HUES48 (cell line): ENCODE results near the gene SIRT7.
A peak's percentile ranks its signal among the peaks of the same experiment; 100 is the strongest.
"Not testable (repeated sequence)": the region's sequence is repeated elsewhere in the genome, so short reads cannot be mapped to it uniquely, and the experiment has no call there.

Source experiments
- H3K27ac ChIP-seq: one replicate; pipeline ENCODE4 v1.7.0; 2013; ENCODE audit warnings: low read depth, low read length, inconsistent platforms
- H3K27me3 ChIP-seq: 2 replicates; pipeline ENCODE4 v1.6.1; 2013; ENCODE audit warnings: mild to moderate bottlenecking, low read length; ENCODE audit not compliant: control insufficient read depth, insufficient read depth
- H3K36me3 ChIP-seq: 2 replicates; pipeline ENCODE4 v1.6.1; 2013; ENCODE audit warnings: low read length; ENCODE audit not compliant: control insufficient read depth, insufficient read depth
- H3K4me1 ChIP-seq: 2 replicates; pipeline ENCODE4 v1.6.1; 2013; ENCODE audit warnings: mild to moderate bottlenecking, low read length; ENCODE audit not compliant: control insufficient read depth, insufficient read depth
- H3K4me3 ChIP-seq: 2 replicates; pipeline ENCODE4 v1.5.1; 2013; ENCODE audit warnings: mild to moderate bottlenecking, low read depth, low read length
- H3K9ac ChIP-seq: 2 replicates; pipeline ENCODE4 v1.6.1; 2013; ENCODE audit warnings: mild to moderate bottlenecking, low read depth, low read length, moderate library complexity
- H3K9me3 ChIP-seq: 2 replicates; pipeline ENCODE4 v1.6.1; 2013; ENCODE audit warnings: low read length; ENCODE audit not compliant: control insufficient read depth, insufficient read depth

The SIRT7 gene

DNA sequence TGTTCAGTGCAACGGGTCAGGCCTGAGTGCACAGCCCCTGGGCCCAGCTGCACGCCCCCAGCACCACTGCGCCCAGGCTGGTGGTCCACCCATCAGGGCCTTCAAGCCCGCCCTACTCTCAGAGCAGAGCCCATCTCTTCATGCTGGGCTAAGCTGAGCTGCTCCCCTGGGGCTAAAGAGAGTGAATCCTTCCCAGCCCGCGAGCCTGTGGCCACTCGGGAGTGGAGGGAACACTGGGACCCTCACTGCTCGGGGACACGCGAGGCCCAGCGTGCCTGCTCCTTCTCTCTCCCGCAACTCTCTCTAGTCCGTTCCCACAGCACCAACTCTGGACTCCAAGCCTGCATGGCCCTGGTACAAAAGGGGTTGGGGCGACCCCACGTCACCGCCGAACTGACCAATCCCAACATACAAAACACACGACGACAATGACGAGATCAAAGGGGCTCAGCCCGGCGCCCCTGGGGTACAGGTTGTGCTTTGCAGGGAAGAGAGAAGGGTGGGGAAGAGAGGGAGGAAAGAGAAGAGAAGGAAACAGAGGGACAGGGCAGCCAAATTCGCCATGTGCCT, 4.1 kb upstream of the SIRT7 start:
- H3K4me3 ChIP-seq: no peak overlapping the region
- no peak overlapping the region for H3K9ac ChIP-seq
- peaks cover 39% of the 10 kb centered on the region for H3K36me3 ChIP-seq

GRCh38 chr17:81921537-81921862, 3.5 kb upstream of the SIRT7 start:
- H3K4me3 ChIP-seq: no peak overlapping the region
- no peak overlapping the region for H3K9ac ChIP-seq
- no peaks in the 10 kb centered on the region for H3K9me3 ChIP-seq
- no peaks in the 10 kb centered on the region for H3K27me3 ChIP-seq
- peaks cover 39% of the 10 kb centered on the region for H3K4me1 ChIP-seq
- H3K27ac ChIP-seq: no peak overlapping the region
- peaks cover 39% of the 10 kb centered on the region for H3K36me3 ChIP-seq

More for the DNA sequence above, 4.1 kb upstream of the SIRT7 start:
- Histone ChIP-seq H3K9me3 (no peaks in the 10 kb centered on the region), H3K27ac (no peak overlapping the region), H3K4me1 (peaks cover 34% of the 10 kb centered on the region), H3K27me3 (no peaks in the 10 kb centered on the region)

DNA sequence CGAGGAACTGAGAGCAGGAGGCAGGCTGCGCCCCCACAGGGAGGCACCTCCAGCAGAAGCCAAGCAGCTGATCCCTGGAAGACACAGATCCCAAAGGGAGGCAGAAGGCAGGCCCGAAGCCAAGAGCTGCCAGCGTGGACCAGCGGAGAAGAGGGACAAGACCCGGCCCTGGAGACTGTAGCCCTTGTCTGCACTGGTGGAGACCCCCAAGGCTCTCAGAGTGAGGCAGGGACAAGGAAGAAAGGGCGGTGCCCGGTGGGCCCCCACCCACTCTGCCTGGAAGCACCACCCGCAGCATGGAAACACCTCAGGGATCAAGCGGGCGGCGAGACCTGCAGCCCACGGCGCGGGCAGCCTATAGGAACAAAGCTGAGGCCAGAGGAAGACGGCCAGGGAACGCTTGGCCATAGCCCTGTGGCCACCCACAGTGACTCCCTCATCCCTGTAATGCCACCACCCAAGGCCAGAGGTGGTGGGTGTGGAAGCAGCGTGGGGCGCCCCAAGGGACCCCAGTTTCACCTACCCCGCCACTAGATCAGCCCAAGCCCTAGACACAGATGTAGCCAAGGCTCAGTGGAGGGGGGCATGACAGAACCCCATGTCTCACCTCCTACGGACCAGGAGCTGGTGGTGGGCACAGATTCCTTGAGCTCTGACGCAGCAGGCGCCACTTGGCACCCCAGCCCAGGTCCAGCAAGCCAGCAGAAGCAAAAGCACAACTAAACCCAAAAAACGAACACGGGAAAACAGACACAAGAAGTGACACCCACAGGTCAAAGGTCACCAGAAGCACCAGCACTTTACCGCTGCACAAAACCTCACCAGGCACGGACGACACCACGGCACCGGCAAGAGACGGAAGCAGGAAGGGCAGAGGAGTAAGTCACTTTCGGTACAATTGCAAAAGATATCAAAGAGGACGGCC, 2.9 kb upstream of the SIRT7 start:
- Histone ChIP-seq H3K4me1 (peaks cover 33% of the 10 kb centered on the region), H3K9ac (no peak overlapping the region), H3K36me3 (peaks cover 41% of the 10 kb centered on the region)

DNA sequence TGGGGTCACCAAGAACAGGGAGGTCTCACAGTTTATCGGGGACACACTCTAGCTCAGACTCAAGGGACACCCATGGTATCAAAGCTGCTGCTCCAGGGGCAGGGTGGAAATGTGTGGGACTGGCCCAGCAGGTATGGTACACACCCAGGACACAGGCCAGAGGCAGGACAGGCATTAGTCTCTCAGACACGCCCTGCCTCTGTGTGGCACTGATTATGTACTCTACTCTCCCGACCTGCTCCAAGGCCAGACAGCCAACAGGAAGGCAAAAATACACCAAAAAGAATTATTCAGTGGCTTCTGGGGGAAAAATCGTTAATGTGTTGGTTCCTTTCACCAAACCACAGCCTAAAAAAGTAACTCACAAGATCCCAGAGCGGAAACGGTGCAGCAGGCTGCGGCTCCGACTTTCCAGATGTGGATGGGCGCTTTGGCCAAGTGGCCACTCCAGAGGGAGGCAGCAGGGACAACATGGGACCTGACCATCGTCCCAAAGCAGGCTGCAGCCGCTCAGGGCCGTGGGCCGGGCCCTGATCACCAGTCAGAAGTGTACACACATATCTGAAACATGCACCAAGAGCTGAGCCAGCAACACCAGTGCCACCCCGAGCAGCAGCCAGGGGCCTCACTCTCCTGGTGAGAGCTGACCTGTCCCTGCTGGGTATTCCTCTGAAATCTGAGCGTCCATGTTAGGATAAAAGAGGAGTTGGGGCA, 1.0 kb upstream of the SIRT7 start:
- Histone ChIP-seq H3K36me3 (peaks cover 60% of the 10 kb centered on the region), H3K4me1 (peaks cover 19% of the 10 kb centered on the region), H3K9me3 (no peaks in the 10 kb centered on the region), H3K4me3 (no peak overlapping the region), H3K27me3 (no peaks in the 10 kb centered on the region), H3K9ac (no peak overlapping the region), H3K27ac (no peak overlapping the region)

More for the DNA sequence above, 2.9 kb upstream of the SIRT7 start:
- no peaks in the 10 kb centered on the region for H3K27me3 ChIP-seq
- H3K9me3 ChIP-seq: no peaks in the 10 kb centered on the region
- no peak overlapping the region for H3K4me3 ChIP-seq
- no peak overlapping the region for H3K27ac ChIP-seq

DNA sequence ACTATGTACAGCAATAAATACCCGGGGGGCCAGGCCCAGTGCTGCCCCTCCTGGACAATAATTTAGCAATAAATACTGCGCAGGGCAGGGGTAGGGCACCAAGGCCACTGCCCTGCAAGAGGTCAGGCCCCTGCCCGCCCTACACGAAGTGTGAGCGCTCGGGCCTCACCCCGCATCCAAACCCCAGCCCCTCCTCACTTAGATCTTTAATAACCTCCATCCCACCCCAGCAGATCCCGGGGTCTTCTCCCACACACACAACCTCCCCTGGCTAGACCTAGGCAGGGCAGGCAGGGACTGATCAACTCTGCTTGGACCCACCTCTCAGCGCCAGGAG, 325 bp upstream of the SIRT7 start:
- H3K27me3 ChIP-seq, H3K9ac ChIP-seq, H3K27ac ChIP-seq, H3K9me3 ChIP-seq: not testable (repeated sequence)
- Histone ChIP-seq H3K4me3 (peak overlapping the region; percentile 83; the same call in 1 of the 2 replicates), H3K36me3 (peaks cover 67% of the 10 kb centered on the region), H3K4me1 (peaks cover 12% of the 10 kb centered on the region)

DNA sequence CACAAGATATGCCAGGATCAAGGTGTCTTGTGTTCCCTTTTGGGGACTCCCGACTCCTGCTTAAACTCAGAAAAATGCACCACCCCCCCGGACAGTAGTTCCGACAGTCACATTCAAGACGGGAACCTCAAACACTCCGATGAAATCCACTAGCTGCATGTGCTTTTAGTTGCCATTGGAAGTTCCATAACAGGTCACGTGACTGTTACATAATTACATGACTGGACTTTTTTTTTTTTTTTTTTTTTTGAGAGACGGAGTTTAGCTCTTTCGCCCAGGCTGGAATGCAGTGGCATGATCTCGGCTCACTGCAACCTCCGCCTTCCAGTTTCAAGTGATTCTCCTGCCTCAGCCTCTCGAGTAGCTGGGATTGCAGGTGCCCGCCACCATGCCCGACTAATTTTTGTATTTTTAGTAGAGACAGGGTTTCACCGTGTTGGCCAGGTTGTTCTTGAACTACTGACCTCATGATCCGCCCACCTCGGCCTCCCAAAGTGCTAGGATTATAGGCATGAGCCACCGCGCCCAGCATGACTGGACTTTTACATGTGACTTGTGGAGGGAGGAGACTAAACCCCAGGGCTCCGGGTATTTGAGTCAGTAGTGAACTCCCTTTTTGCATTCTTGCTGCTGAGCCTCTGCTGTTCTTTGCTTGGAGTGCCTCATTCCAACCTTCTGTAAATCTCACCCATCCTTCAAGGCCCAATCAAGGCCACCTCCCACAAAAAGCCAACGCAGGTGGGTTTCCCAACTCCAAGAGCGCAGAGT, 1.6 kb downstream of the SIRT7 start:
- H3K4me3 ChIP-seq: peak overlapping the region; percentile 83; the same call in 1 of the 2 replicates
- no peak overlapping the region for H3K9ac ChIP-seq
- H3K9me3 ChIP-seq: no peaks in the 10 kb centered on the region
- H3K27ac ChIP-seq: no peak overlapping the region
- H3K4me1 ChIP-seq: peaks cover 7% of the 10 kb centered on the region
- H3K36me3 ChIP-seq: peaks cover 64% of the 10 kb centered on the region
- H3K27me3 ChIP-seq: no peaks in the 10 kb centered on the region

DNA sequence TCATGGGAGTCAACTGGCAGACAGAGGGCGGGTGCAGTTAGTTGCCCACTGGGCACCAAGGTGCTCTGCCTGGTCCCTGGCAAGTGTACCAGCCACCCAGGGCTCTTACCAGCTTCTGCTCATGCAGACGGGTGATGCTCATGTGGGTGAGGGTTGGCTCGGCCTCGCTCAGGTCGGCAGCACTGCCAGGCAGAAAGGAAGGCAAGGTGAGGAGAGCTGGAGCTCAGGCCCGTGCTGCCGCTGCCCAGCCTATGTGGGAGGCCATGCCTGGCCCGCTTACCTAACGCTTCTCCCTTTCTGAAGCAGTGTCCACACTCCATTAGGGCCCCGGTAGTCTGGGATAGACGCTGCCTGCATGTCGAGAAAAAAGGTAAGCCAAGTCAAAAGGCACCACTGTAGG, 2.6 kb downstream of the SIRT7 start:
- Histone ChIP-seq H3K9ac (no peak overlapping the region), H3K9me3 (no peaks in the 10 kb centered on the region), H3K27ac (no peak overlapping the region), H3K4me1 (peaks cover 7% of the 10 kb centered on the region), H3K4me3 (no peak overlapping the region), H3K27me3 (no peaks in the 10 kb centered on the region), H3K36me3 (peaks cover 54% of the 10 kb centered on the region)

DNA sequence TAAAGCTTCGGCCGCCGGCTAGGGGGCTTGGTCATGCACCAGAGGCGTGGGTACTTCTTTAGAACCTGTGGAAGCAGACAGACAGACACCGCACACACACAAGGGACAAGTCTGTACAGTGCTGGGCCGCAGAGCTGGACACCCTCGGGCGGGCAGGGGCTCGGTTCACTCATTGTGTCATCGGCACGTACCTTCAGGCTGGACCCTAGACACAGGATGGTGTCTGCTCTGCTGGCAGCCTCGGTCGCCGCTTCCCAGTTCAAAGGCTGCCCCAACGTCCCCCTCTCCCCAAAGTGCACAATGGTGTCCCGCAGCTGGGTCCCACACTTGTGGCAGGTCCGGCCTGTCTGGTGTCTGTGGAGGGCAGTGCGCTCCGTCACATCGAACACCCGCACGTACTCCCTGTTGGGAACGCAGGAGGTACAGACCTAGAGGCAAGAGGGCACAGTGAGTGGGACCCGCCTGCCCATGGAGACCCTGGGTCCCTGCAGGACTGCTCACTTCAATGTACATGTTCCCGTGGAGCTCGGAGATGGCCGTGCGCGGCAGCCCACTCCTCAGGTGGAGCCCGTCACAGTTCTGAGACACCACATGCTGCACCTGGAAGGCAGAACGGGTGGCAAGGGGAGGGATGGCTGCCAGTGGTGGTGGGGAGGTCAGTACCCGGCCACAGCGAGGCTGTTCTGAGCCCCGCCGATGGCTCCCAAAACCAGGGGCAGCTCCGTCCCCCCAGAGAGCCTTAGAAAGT, 3.7 kb downstream of the SIRT7 start:
- H3K4me3 ChIP-seq: no peak overlapping the region
- no peaks in the 10 kb centered on the region for H3K9me3 ChIP-seq
- H3K27me3 ChIP-seq: no peaks in the 10 kb centered on the region
- no peak overlapping the region for H3K9ac ChIP-seq
- no peak overlapping the region for H3K27ac ChIP-seq
- H3K4me1 ChIP-seq: peaks cover 11% of the 10 kb centered on the region
- peaks cover 43% of the 10 kb centered on the region for H3K36me3 ChIP-seq

GRCh38 chr17:81913394-81914102, 4.4 kb downstream of the SIRT7 start:
- H3K9me3 ChIP-seq: no peaks in the 10 kb centered on the region
- H3K27me3 ChIP-seq: no peaks in the 10 kb centered on the region
- no peak overlapping the region for H3K9ac ChIP-seq
- H3K4me3 ChIP-seq: no peak overlapping the region
- H3K36me3 ChIP-seq: peaks cover 41% of the 10 kb centered on the region
- no peak overlapping the region for H3K27ac ChIP-seq
- H3K4me1 ChIP-seq: peaks cover 11% of the 10 kb centered on the region
